GM12878 (cell line): ENCODE data around the gene PPT2. TPM values are rescaled to one million over a fixed set of nuclear protein-coding genes. Genes with fewer than 3 reads are reported as not detected.
A peak's percentile ranks its signal among the peaks of the same experiment; 100 is the strongest.

Experiments used
- BRCA1 ChIP-seq: IDR thresholded peaks from 2 replicates; pipeline ENCODE4 v1.6.1; 2011; ENCODE audit warnings: low read depth, low read length, improper control_type of control experiment
- CBX5 ChIP-seq: sonication (generic); IDR thresholded peaks from 2 replicates; pipeline ENCODE4 v1.6.1; 2016; ENCODE audit warnings: low read depth, moderate library complexity, mild to moderate bottlenecking, inconsistent platforms
- CREB1 ChIP-seq: IDR thresholded peaks from 2 replicates; pipeline ENCODE4 v1.6.1; 2012; ENCODE audit warnings: low read depth, mild to moderate bottlenecking, inconsistent platforms
- EP300 ChIP-seq, 2 experiments: fragments of 150-350 bp in 1 of 2; IDR thresholded peaks; 2 replicates each; pipeline ENCODE4 v1.6.1; 2011 to 2012; ENCODE audit warnings: low read depth in 2 of 2, low read length in 2 of 2, borderline replicate concordance in 1 of 2, improper control_type of control experiment in 1 of 2, inconsistent platforms in 1 of 2; ENCODE audit not compliant: control insufficient read depth in 1 of 2
- ESRRA ChIP-seq: IDR thresholded peaks from 2 replicates; pipeline ENCODE4 v1.6.1; 2012; ENCODE audit warnings: mild to moderate bottlenecking, low read length, improper control_type of control experiment
- JUNB ChIP-seq: IDR thresholded peaks from 2 replicates; pipeline ENCODE4 v1.6.1; 2016; ENCODE audit warnings: antibody characterized with exemption, mild to moderate bottlenecking
- JUND ChIP-seq: IDR thresholded peaks from 2 replicates; pipeline ENCODE4 v1.6.1; 2012; ENCODE audit warnings: low read depth, mild to moderate bottlenecking, low read length, improper control_type of control experiment, moderate library complexity
- KDM1A ChIP-seq: fragments of 200-600 bp; sonication (generic); IDR thresholded peaks from 2 replicates; pipeline ENCODE4 v1.6.1; 2016; ENCODE audit warnings: borderline replicate concordance
- MEF2B ChIP-seq: fragments of 450-650 bp; IDR thresholded peaks from 2 replicates; pipeline ENCODE4 v1.6.1; 2018; ENCODE audit warnings: mild to moderate bottlenecking, moderate library complexity; ENCODE audit not compliant: partially characterized antibody, poor library complexity, severe bottlenecking
- PML ChIP-seq: IDR thresholded peaks from 2 replicates; pipeline ENCODE4 v1.6.1; 2012; ENCODE audit warnings: low read length, inconsistent platforms
- POLR2A ChIP-seq: IDR thresholded peaks from 2 replicates; pipeline ENCODE4 v1.6.1; 2011; ENCODE audit warnings: low read depth, mild to moderate bottlenecking, low read length
- POLR2AphosphoS2 ChIP-seq: IDR thresholded peaks from 2 replicates; pipeline ENCODE4 v1.6.1; 2011; ENCODE audit warnings: low read depth, mild to moderate bottlenecking, low read length, improper control_type of control experiment, moderate library complexity
- RAD51 ChIP-seq: fragments of 450-650 bp; IDR thresholded peaks from 2 replicates; pipeline ENCODE4 v1.6.1; 2016; ENCODE audit warnings: moderate library complexity, mild to moderate bottlenecking, inconsistent platforms
- SMAD1 ChIP-seq: fragments of 450-650 bp; IDR thresholded peaks from 2 replicates; pipeline ENCODE4 v1.6.1; 2018; ENCODE audit warnings: mild to moderate bottlenecking, low read depth; ENCODE audit not compliant: partially characterized antibody
- SMARCA5 ChIP-seq: fragments of 450-650 bp; IDR thresholded peaks from 2 replicates; pipeline ENCODE4 v1.6.1; 2017; ENCODE audit warnings: mild to moderate bottlenecking
- STAT3 ChIP-seq: IDR thresholded peaks from 2 replicates; pipeline ENCODE4 v1.6.1; 2011; ENCODE audit warnings: low read depth, low read length, improper control_type of control experiment
- TARDBP ChIP-seq: IDR thresholded peaks from 2 replicates; pipeline ENCODE4 v1.6.1; 2016; ENCODE audit warnings: borderline replicate concordance
- TCF12 ChIP-seq: IDR thresholded peaks from 2 replicates; pipeline ENCODE4 v1.6.1; 2011; ENCODE audit warnings: low read depth, mild to moderate bottlenecking, low read length
- WRNIP1 ChIP-seq: IDR thresholded peaks from 2 replicates; pipeline ENCODE4 v1.6.1; 2011; ENCODE audit warnings: low read depth, low read length, improper control_type of control experiment, borderline replicate concordance
- ZBED1 ChIP-seq: IDR thresholded peaks from 2 replicates; pipeline ENCODE4 v1.6.1; 2016; ENCODE audit warnings: borderline replicate concordance
- ZNF622 ChIP-seq: fragments of 450-650 bp; IDR thresholded peaks from 2 replicates; pipeline ENCODE4 v1.6.1; 2017; ENCODE audit warnings: mild to moderate bottlenecking, inconsistent platforms
- polyA plus RNA-seq, 11 experiments: library from polyadenylated mRNA; depleted of rRNA in 4 of 11; unstranded in 6 of 11; stranded (reverse) in 5 of 11; fragments of >200 nt; fragmentation: Nextera tagmentation in 4 of 11; fragmentation: Illumina TruSeq in 1 of 11; extraction: Ambion mirVana in 4 of 11; extraction: Trizol in 1 of 11; gene quantifications; 1 replicate in 1 of 11; 2 replicates in 10 of 11; pipeline versions ENCODE4 v1.2.1 to v1.2.3, GENCODE V29; 2011 to 2016; ENCODE audit warnings: inconsistent platforms in 2 of 11, missing spikeins in 2 of 11, low read depth in 1 of 11
- total RNA-seq, 4 experiments: library from RNA; depleted of rRNA in 3 of 4; stranded (reverse); fragments of >200 nt in 3 of 4; fragmentation: Illumina TruSeq in 1 of 4; extraction: Trizol in 1 of 4; gene quantifications; 2 replicates each; pipeline versions ENCODE4 v1.2.1 to v1.2.3, GENCODE V29; 2013 to 2021
- TF ChIP-seq, protein P1 (sequence below): IDR thresholded peaks from 2 replicates; pipeline ENCODE4 v1.6.1; 2011; ENCODE audit warnings: borderline replicate concordance, low read depth, mild to moderate bottlenecking, moderate library complexity, mixed read lengths, low read length; ENCODE audit not compliant: insufficient read depth; ENCODE audit errors: extremely low read length
- TF ChIP-seq, protein P2 (sequence below): fragments of 150-350 bp; IDR thresholded peaks from 2 replicates; pipeline ENCODE4 v1.6.1; 2014; ENCODE audit warnings: mild to moderate bottlenecking, low read depth, low read length
- TF ChIP-seq, protein P3 (sequence below): fragments of 450-650 bp; conservative IDR thresholded peaks from 2 replicates; pipeline ENCODE4 v1.6.1; 2017; ENCODE audit warnings: mild to moderate bottlenecking, moderate library complexity
- TF ChIP-seq, protein P4 (sequence below), 3 experiments: IDR thresholded peaks in 2 of 3; conservative IDR thresholded peaks in 1 of 3; 2 replicates each; pipeline ENCODE4 v1.5.1; 2011; ENCODE audit warnings: low read depth in 3 of 3, low read length in 3 of 3, mild to moderate bottlenecking in 3 of 3, control low read depth in 2 of 3, moderate library complexity in 2 of 3, inconsistent platforms in 1 of 3, mixed read lengths in 1 of 3; ENCODE audit not compliant: control insufficient read depth in 2 of 3, insufficient read depth in 1 of 3; ENCODE audit errors: extremely low read depth in 1 of 3

The PPT2 gene
- total and polyA plus RNA-seq, 10 of the 15 experiments (the other 5 are each of a cell fraction or from before 2014, with no cell fraction given) = 1.3 to 25.5 (median 5.5) TPM

DNA sequence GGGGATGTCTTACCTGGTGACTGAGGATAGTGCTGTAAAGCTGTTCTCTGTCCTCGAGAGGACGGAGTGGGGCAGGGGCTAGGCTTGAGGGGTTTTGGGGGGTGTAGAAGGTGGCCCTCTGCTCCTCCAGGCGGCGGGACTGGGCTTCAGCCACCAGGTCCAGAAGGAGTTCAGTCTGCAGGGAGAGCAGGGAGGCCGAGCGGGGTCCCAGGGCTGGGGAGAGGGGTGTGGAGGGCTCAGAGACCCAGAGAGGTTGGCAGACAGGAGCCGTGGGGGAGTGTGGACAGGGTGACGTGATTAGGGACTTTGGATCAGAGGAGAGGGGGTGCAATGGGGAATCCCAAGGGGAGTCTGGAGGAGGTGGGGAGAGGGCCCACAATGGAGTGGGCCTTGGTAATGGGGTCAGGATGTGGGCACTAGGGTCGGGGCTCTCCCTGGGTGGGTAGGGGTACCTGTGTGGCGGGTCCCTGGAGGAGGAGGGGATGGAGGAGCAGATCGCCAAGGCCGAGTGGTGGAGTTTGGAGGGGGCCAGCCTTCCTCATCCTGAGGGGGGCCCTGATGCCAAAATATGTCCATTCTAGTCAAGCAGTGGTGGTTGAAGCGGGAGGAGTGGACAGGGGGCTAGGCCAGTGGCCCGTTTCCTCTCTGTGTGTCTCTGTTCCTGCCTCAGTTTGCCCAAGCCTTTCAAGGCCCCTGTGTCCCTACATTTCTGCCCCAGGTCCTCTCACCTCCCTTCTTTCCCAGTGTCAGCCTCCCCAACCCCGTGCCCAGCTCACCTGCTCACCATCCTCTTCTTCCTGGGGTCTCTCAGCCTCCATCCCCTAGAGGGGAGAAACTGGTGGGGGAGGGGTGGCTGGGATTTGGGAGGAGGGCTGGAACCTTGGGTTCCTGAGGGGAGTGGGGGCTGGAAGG, 38.0 kb downstream of the PPT2 start (continued):
- TF ChIP-seq STAT3 (no peak), EP300 (IDR thresholded peaks at IDR 0.05; ENCODE audit: borderline replicate concordance in 1 of 2, control insufficient read depth in 1 of 2, low read depth in 2 of 2, low read length in 2 of 2) (no peak), JUNB (no peak), POLR2A (no peak; the same call in 1 of the 2 replicates), ZBED1 (no peak), JUND (no peak), RAD51 (no peak), PML (no peak), CREB1 (no peak), POLR2AphosphoS2 (no peak), KDM1A (no peak), BRCA1 (no peak), SMARCA5 (0 out of 2 replicates have a peak, but pooled peaks have one; percentile 46), ZNF622 (no peak), SMAD1 (no peak), TARDBP (no peak), WRNIP1 (peak; percentile 86; the same call in 1 of the 2 replicates), CBX5 (no peak), TCF12 (no peak), MEF2B (no peak), ESRRA (no peak)
- TF ChIP-seq, protein P1, sequence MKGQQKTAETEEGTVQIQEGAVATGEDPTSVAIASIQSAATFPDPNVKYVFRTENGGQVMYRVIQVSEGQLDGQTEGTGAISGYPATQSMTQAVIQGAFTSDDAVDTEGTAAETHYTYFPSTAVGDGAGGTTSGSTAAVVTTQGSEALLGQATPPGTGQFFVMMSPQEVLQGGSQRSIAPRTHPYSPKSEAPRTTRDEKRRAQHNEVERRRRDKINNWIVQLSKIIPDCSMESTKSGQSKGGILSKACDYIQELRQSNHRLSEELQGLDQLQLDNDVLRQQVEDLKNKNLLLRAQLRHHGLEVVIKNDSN = no peak
- TF ChIP-seq, protein P2, sequence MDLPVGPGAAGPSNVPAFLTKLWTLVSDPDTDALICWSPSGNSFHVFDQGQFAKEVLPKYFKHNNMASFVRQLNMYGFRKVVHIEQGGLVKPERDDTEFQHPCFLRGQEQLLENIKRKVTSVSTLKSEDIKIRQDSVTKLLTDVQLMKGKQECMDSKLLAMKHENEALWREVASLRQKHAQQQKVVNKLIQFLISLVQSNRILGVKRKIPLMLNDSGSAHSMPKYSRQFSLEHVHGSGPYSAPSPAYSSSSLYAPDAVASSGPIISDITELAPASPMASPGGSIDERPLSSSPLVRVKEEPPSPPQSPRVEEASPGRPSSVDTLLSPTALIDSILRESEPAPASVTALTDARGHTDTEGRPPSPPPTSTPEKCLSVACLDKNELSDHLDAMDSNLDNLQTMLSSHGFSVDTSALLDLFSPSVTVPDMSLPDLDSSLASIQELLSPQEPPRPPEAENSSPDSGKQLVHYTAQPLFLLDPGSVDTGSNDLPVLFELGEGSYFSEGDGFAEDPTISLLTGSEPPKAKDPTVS = no peak
- TF ChIP-seq, protein P3, sequence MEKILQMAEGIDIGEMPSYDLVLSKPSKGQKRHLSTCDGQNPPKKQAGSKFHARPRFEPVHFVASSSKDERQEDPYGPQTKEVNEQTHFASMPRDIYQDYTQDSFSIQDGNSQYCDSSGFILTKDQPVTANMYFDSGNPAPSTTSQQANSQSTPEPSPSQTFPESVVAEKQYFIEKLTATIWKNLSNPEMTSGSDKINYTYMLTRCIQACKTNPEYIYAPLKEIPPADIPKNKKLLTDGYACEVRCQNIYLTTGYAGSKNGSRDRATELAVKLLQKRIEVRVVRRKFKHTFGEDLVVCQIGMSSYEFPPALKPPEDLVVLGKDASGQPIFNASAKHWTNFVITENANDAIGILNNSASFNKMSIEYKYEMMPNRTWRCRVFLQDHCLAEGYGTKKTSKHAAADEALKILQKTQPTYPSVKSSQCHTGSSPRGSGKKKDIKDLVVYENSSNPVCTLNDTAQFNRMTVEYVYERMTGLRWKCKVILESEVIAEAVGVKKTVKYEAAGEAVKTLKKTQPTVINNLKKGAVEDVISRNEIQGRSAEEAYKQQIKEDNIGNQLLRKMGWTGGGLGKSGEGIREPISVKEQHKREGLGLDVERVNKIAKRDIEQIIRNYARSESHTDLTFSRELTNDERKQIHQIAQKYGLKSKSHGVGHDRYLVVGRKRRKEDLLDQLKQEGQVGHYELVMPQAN = no peak
- TF ChIP-seq, protein P4, sequence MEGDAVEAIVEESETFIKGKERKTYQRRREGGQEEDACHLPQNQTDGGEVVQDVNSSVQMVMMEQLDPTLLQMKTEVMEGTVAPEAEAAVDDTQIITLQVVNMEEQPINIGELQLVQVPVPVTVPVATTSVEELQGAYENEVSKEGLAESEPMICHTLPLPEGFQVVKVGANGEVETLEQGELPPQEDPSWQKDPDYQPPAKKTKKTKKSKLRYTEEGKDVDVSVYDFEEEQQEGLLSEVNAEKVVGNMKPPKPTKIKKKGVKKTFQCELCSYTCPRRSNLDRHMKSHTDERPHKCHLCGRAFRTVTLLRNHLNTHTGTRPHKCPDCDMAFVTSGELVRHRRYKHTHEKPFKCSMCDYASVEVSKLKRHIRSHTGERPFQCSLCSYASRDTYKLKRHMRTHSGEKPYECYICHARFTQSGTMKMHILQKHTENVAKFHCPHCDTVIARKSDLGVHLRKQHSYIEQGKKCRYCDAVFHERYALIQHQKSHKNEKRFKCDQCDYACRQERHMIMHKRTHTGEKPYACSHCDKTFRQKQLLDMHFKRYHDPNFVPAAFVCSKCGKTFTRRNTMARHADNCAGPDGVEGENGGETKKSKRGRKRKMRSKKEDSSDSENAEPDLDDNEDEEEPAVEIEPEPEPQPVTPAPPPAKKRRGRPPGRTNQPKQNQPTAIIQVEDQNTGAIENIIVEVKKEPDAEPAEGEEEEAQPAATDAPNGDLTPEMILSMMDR (IDR thresholded peaks at IDR 0.05 in 2 of 3, conservative IDR thresholded peaks at IDR 0.05 in 1 of 3; ENCODE audit: control insufficient read depth in 2 of 3, extremely low read depth in 1 of 3, insufficient read depth in 1 of 3, low read depth in 3 of 3, low read length in 3 of 3) = no peak
